Activated naive CD8-positive, alpha-beta T cell treated with anti-CD3 and anti-CD28 coated beads, Interleukin-2, amount 50 U/mL, for 24 hours (primary cell): ENCODE results near the gene NEGR1.
A peak's percentile ranks its signal among the peaks of the same experiment; 100 is the strongest.

Source experiments
- ATAC-seq: fragments of 150-1000 bp; cut with Tn5 transposase; one replicate; pipeline ENCODE4 v1.10.0; 2021
- DNase-seq: peaks from one replicate; pipeline ENCODE4 v3.0.0; 2021
- H3K27ac Mint-ChIP-seq: one replicate; pipeline ENCODE4 v1.8.0; 2021; ENCODE audit warnings: mild to moderate bottlenecking, mixed read lengths
- H3K27me3 Mint-ChIP-seq: one replicate; pipeline ENCODE4 v1.8.0; 2021; ENCODE audit warnings: mixed read lengths
- H3K36me3 Mint-ChIP-seq: one replicate; pipeline ENCODE4 v1.8.0; 2021; ENCODE audit warnings: low read depth, mixed read lengths
- H3K4me1 Mint-ChIP-seq: one replicate; pipeline ENCODE4 v1.8.0; 2021; ENCODE audit warnings: mixed read lengths
- H3K4me3 Mint-ChIP-seq: one replicate; pipeline ENCODE4 v1.8.0; 2021; ENCODE audit warnings: mild to moderate bottlenecking, moderate library complexity, mixed read lengths
- H3K9me3 Mint-ChIP-seq: one replicate; pipeline ENCODE4 v1.8.0; 2021; ENCODE audit warnings: mixed read lengths

The NEGR1 gene

DNA sequence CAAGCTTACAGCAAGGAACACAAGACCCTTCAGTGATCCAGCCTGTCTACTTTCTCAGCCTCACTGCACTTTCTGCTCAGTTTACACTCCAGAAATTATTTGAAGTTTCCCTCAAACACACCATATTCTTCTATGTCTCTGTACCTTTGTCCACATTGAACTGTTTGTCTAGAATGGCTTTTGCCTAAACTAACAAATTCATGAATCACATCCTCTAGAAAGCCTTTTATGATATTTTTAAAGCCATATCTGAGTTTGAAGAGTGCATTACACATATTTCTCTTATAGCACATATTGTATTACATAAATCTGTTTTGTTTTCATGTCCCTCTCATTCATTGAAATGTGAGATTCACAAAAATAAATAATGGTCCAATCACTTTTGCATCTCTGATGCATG is 755.5 kb downstream of the NEGR1 start:
- H3K9me3 Mint-ChIP-seq = peaks cover 3% of the 10 kb centered on the region
- no peak overlapping the region for H3K4me3 Mint-ChIP-seq
- H3K4me1 Mint-ChIP-seq = no peaks in the 10 kb centered on the region
- DNase-seq = no peak
- H3K36me3 Mint-ChIP-seq = no peaks in the 10 kb centered on the region
- H3K27me3 Mint-ChIP-seq = no peaks in the 10 kb centered on the region
- ATAC-seq = no peak
- no peak overlapping the region for H3K27ac Mint-ChIP-seq

DNA sequence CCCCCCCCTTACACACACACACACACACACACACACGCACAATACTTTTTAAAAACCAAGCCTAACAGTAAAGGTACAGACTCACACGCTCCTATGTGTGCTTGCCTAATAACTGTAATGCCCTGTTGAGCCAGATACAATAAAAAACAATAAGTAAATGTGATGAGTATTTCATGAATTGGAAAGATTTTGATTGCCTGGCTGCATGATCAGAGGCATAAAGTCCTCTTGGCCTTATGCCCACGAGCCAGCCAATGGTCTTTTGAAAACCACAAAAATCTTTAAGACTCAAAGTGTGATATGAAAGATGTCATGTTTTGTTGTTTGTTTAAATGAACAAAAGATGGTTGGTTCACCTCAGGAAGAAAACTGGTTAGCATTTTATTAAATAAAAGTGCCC is 759.6 kb downstream of the NEGR1 start:
- Mint-ChIP-seq H3K27ac (no peak overlapping the region), H3K4me3 (no peak overlapping the region), H3K4me1 (no peaks in the 10 kb centered on the region), H3K27me3 (no peaks in the 10 kb centered on the region), H3K9me3 (peaks cover 3% of the 10 kb centered on the region), H3K36me3 (no peaks in the 10 kb centered on the region)
- ATAC-seq (no peak), DNase-seq (no peak)

DNA sequence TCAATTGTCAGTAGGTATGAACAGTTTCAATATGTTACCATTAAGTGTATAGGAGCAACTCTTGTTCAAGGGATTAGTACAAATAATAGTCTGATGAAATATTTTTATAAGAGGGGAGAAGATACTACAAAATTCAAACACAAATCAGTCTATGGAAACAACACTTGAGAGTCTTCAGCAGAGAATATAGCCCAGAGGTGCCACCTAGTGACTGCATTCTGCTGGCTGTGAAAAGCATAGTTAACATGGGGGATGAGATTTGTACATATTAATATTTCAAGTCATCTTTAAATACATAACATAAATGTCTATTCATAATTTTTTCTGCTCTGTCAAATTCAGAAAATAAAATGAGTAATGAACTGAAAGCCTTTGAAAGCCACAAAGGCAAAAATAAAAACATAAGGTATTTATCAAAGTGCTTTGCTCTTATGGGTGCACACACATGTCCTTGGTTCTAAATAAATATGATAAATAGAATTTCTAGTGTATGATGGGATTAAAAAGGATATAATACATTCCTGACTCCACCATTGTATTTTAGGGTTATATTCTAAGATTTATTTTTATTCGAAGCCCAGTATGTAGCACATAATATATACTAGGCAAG is 760.6 kb downstream of the NEGR1 start:
- H3K27ac Mint-ChIP-seq = no peak overlapping the region
- no peak overlapping the region for H3K4me3 Mint-ChIP-seq
- no peaks in the 10 kb centered on the region for H3K36me3 Mint-ChIP-seq
- no peaks in the 10 kb centered on the region for H3K4me1 Mint-ChIP-seq
- H3K9me3 Mint-ChIP-seq = no peaks in the 10 kb centered on the region
- ATAC-seq = no peak
- no peaks in the 10 kb centered on the region for H3K27me3 Mint-ChIP-seq
- peak; percentile 2 for DNase-seq

DNA sequence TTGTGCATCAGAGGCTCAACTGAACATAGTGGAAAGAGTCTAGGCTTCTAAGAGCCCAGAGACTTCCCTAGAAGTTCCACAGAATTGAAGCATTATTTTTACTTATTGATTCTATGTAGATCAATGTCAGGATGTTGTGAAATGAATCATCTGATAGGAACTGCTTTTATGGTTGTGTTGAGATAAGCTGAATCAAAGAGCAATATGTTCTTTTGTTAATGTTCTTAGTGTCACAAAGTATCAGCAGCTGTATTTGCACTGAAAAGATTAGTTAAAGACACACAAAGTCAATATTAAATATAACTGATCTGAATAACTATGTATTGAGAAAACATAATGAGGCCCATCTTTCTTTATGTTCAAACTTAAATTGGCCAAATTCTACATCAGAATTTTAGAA is 770.8 kb downstream of the NEGR1 start:
- ATAC-seq (no peak), DNase-seq (no peak)
- no peak overlapping the region for H3K4me3 Mint-ChIP-seq
- H3K27ac Mint-ChIP-seq = no peak overlapping the region
- H3K36me3 Mint-ChIP-seq = no peaks in the 10 kb centered on the region
- peaks cover 4% of the 10 kb centered on the region for H3K9me3 Mint-ChIP-seq
- no peaks in the 10 kb centered on the region for H3K4me1 Mint-ChIP-seq
- no peaks in the 10 kb centered on the region for H3K27me3 Mint-ChIP-seq

DNA sequence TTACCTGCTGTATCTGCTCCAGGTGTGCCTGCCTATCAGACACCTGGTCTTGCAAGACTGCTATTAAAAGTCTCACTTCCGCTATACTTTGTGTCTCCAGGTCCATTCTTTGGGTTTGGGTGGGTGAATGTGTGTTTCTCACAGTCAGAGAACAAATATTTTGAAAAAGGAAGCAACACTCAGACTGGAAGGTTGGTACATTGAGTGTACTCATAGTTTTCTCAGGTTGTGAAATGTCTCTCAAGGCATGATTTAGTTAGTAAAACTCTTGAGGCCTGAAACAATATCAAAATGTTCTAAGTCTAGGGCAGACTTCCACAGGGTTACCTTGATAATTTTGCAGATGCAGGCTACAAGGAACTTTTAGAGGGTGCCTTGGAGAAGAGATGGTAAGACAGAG is 771.6 kb downstream of the NEGR1 start:
- Mint-ChIP-seq H3K27me3 (no peaks in the 10 kb centered on the region), H3K4me1 (no peaks in the 10 kb centered on the region), H3K9me3 (peaks cover 4% of the 10 kb centered on the region), H3K27ac (no peak overlapping the region), H3K4me3 (no peak overlapping the region), H3K36me3 (no peaks in the 10 kb centered on the region)
- ATAC-seq = no peak
- DNase-seq = no peak

DNA sequence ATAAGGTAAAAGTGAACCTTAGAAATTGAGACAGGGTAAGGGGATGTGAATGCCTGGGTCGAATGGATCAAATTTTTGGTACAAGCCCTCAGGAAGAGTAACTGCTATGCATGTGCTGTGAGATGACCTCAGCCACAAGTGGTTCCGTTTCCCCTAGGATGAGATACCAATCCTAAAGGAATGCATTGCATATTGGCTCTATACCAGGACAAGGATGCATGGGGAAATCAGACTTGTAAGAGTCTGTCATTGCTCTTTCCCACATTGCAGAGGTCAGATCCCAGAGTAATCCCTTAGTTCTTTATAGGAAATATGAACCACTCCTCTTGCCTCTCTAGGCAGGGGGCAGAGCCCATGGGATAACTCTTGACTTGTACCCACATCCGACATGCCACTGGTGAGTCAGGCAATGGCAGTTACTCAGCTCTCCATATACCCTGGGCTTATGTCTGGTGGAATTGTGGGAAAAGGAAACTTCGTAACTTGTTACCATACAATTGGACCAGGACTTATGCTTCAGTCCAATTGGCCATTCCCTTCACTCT is 773.2 kb downstream of the NEGR1 start:
- Mint-ChIP-seq H3K36me3 (no peaks in the 10 kb centered on the region), H3K9me3 (peaks cover 4% of the 10 kb centered on the region)
- no peak for ATAC-seq

DNA sequence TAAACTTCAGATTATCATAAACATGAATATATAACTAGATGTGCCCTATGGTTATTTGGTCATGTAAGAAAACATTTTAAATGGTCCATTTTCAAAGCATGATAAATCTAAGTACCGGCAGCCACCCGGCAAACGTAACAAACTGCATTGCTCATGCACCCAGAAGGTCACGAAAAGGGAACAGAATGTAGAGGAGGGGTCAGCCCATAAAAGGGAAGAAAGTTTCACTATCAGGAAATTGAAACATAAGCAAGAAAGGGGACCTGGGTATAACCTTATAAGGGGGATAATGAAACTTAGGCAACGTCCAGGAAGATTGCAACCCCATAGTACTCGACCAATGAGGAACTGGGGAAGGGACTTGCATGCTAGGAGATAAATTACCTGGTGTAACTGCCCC is 780.3 kb downstream of the NEGR1 start:
- Mint-ChIP-seq H3K27me3 (no peaks in the 10 kb centered on the region), H3K4me1 (no peaks in the 10 kb centered on the region), H3K4me3 (no peak overlapping the region), H3K9me3 (no peaks in the 10 kb centered on the region), H3K27ac (no peak overlapping the region), H3K36me3 (no peaks in the 10 kb centered on the region)
- no peak for ATAC-seq
- DNase-seq = no peak

More for the DNA sequence above, 773.2 kb downstream of the NEGR1 start:
- Mint-ChIP-seq H3K27me3 (no peaks in the 10 kb centered on the region), H3K4me1 (no peaks in the 10 kb centered on the region), H3K4me3 (no peak overlapping the region), H3K27ac (no peak overlapping the region)
- no peak for DNase-seq

DNA sequence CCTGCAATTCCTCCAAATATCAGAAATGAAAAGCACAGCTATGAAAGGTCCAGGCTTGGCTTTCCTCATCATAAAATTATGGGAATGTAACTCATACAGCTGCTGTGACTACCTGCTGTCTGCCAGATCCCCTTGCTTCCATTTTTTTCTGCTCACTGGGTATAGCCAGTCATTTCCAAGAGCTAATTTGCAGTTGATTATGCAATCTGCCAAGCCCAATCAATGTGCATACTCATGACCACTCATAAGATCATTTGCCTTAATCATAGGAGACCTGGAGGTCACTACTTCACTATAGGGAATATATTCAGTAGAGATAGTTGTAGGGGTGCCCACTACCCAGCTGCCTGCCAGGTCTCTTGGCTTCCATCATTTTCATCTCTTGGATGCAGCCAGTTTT is 783.8 kb downstream of the NEGR1 start:
- no peaks in the 10 kb centered on the region for H3K36me3 Mint-ChIP-seq

DNA sequence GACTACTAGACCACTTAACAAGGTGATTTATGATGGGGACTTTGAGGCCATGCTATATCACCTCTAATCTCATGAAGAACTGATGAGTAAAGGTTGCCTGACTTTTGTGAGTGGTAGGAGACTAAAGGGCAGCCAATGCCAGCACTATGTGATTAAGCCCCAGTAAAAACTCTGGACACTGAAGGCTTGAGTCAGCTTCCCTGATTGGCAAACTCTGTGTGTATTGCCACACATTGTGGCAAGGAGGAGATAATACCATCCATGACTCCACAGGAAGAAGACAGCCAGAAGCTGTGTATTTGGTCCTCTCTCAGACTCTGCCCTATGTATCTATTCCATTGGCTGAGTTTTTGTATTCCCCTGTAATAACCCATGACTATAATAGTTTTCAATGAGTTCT is 788.2 kb downstream of the NEGR1 start:
- Mint-ChIP-seq H3K27me3 (no peaks in the 10 kb centered on the region), H3K4me3 (no peak overlapping the region), H3K9me3 (no peaks in the 10 kb centered on the region), H3K27ac (no peak overlapping the region), H3K36me3 (no peaks in the 10 kb centered on the region), H3K4me1 (no peaks in the 10 kb centered on the region)
- DNase-seq (no peak), ATAC-seq (no peak)

More for the DNA sequence above, 783.8 kb downstream of the NEGR1 start:
- Mint-ChIP-seq H3K27me3 (no peaks in the 10 kb centered on the region), H3K27ac (no peak overlapping the region), H3K4me1 (no peaks in the 10 kb centered on the region), H3K4me3 (no peak overlapping the region), H3K9me3 (no peaks in the 10 kb centered on the region)
- DNase-seq (no peak), ATAC-seq (no peak)

DNA sequence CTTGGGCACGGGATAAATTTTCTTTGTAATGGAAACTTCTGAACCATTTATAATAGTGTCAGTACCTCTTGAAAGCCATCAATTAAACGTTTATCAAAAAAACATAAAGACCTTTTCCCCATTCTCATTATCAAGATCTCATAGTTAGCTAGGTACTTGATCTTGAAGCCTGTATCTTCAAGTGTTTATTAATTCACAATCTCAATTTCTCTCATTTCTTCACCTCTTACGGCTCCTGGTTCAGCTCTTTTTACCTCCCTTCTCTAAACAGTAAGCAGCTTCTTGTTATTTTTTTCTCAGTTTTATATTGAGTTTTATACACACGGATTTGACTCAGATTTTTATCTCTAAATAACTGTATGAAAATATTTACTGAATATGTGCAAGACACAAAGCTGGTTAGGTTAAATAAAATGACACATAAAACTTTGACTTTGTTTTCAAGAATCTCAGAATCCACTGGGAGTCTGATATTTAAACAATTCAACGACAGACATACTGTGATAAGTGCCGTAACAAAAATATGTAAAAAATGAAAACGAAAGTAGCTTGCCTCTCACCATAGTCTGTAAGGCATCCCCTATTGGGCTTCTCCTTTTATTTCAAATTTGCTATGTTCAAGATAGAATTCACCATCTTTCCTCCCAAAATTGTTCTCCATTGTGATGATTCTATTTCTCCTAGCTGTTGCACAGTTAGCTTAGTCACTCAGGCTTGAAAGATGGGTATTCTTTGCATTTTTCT is 789.9 kb downstream of the NEGR1 start:
- Mint-ChIP-seq H3K27ac (no peak overlapping the region), H3K4me3 (no peak overlapping the region), H3K27me3 (no peaks in the 10 kb centered on the region), H3K36me3 (no peaks in the 10 kb centered on the region), H3K4me1 (no peaks in the 10 kb centered on the region), H3K9me3 (no peaks in the 10 kb centered on the region)
- DNase-seq (no peak), ATAC-seq (no peak)

DNA sequence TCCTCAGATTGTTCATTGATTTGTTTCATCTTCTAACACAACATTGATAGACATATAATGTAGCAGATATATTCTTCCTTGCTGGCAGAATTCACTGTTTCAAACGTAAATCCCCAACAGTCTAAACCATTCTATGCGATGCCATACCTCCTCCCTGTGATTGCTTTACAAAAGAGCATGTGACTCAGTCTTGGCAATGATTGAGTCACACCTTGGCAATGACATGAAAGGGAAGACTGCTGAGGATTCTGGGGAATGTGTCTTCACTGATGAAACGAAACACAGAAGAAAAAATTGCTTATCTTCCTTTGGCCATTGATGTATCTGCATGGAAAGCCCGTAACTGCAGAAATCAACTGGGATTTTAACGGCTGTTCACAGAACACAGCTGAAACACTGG is 791.9 kb downstream of the NEGR1 start:
- DNase-seq = no peak
- H3K27me3 Mint-ChIP-seq = no peaks in the 10 kb centered on the region
- H3K36me3 Mint-ChIP-seq = no peaks in the 10 kb centered on the region
- no peak overlapping the region for H3K27ac Mint-ChIP-seq
- no peaks in the 10 kb centered on the region for H3K9me3 Mint-ChIP-seq
- no peaks in the 10 kb centered on the region for H3K4me1 Mint-ChIP-seq
- H3K4me3 Mint-ChIP-seq = no peak overlapping the region
- no peak for ATAC-seq

DNA sequence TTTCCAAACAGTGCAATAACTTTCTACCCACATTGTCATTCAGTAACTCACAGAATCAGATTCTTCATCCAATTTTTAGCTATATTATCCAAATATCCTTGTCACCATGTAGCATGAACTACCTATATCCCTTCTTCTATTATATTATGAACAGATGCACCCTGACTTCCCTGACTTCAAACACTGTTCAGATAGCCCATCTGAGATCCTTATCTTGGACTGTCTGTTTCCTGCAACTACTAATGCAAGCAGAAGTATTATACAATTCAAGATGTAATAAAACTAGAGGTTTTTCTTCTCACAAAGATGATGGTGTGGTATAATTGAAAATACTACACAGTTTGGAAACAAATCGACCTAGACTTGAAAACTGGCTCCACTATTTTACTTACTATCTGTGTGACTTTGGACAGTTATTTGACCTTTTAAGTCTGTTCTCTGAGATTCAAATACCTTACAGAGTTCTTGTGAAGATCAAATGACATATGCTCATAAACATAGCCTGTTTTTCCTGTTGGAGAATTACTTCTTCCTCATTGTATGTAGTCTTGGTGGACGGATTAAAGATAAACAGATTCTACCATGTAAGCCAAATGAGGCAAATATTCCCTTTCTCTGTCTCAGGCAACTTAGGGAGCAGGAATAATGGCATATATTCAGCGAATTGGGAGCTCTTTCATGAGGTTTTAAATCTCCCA is 793.6 kb downstream of the NEGR1 start:
- Mint-ChIP-seq H3K9me3 (no peaks in the 10 kb centered on the region), H3K36me3 (no peaks in the 10 kb centered on the region), H3K4me1 (no peaks in the 10 kb centered on the region), H3K4me3 (no peak overlapping the region), H3K27ac (no peak overlapping the region), H3K27me3 (no peaks in the 10 kb centered on the region)
- ATAC-seq (no peak), DNase-seq (no peak)

DNA sequence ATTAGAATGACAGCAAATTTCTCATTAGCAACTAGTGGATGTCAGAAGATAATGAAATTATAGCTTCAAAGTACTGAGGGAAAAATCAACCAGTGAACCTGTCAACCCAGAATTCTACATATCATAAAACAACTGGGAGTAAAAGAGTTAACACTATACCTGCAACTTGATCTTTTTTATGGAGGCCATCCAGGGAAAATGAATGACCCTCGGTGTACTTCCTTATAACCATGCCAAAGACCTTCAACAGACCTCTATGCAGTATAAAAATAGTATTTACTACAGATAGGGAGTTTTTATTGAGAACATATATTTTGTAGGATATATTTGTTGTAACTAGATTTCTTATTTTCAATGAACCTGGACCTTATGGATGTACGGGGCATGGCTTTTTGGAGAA is 809.0 kb downstream of the NEGR1 start:
- DNase-seq (no peak), ATAC-seq (no peak)
- Mint-ChIP-seq H3K36me3 (no peaks in the 10 kb centered on the region), H3K27ac (no peak overlapping the region), H3K9me3 (peaks cover 8% of the 10 kb centered on the region), H3K27me3 (no peaks in the 10 kb centered on the region), H3K4me1 (no peaks in the 10 kb centered on the region), H3K4me3 (no peak overlapping the region)

DNA sequence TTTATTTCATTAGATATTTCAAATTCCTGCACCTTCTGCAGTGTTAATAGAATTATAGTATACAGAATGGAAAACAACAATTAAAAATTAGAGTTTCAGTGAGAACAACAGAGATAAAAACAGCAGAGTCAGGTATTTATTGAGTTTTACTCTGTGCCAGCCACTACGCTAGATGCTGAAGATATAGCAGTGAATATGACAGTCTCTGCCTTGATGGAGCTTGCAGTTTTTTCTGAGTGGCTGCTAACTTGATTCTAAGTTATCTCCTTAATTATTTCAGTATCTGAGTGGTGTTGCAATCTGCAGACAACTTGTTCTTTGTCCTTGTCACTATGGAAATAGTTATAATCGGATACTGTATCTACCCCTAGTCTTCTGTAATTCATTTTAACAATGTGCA is 817.2 kb downstream of the NEGR1 start:
- no peak overlapping the region for H3K4me3 Mint-ChIP-seq
- no peaks in the 10 kb centered on the region for H3K27me3 Mint-ChIP-seq
- ATAC-seq (no peak), DNase-seq (no peak)
- peaks cover 4% of the 10 kb centered on the region for H3K9me3 Mint-ChIP-seq
- H3K36me3 Mint-ChIP-seq = no peaks in the 10 kb centered on the region
- H3K27ac Mint-ChIP-seq = no peak overlapping the region
- no peaks in the 10 kb centered on the region for H3K4me1 Mint-ChIP-seq

DNA sequence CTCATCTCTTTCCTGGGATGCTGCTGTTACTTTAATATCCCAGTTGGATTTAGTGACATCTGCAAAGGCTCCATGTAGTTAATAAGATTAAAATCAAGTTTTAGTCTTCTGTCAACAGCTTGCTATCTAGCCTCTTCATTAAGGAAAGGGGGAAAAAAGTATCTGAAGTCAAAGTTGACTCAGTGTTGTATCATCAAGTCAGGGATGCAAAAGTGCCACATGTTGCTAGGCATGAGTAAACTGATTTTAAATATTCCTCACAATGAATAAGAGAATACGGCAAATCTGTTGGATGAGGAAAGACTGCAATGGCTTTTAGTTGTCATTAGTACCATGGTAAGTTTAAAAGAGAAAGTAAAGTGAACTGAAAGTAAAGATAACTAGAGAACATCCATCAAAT is 818.3 kb downstream of the NEGR1 start:
- Mint-ChIP-seq H3K27me3 (no peaks in the 10 kb centered on the region), H3K4me3 (no peak overlapping the region), H3K9me3 (peaks cover 4% of the 10 kb centered on the region), H3K36me3 (no peaks in the 10 kb centered on the region), H3K27ac (no peak overlapping the region), H3K4me1 (no peaks in the 10 kb centered on the region)
- DNase-seq (no peak), ATAC-seq (no peak)
